K562 (cell line): ENCODE measurements around the gene ZNF276. TPM values are rescaled to one million over a fixed set of nuclear protein-coding genes. Genes with fewer than 3 reads are reported as not detected.

Source experiments
- CHD1 ChIP-seq: fragments of 200-600 bp; sonication (generic); IDR thresholded peaks from one replicate; pipeline ENCODE4 v1.6.1; 2012; ENCODE audit warnings: mild to moderate bottlenecking, moderate library complexity, low read length, inconsistent platforms
- ELF1 ChIP-seq: fragments of 200-800 bp; sonication (Bioruptor generic); IDR thresholded peaks from 2 replicates; pipeline ENCODE4 v1.6.1; 2016; ENCODE audit warnings: missing genetic modification characterization, missing compliant biosample characterization
- MTA1 ChIP-seq: fragments of 450-650 bp; IDR thresholded peaks from 2 replicates; pipeline ENCODE4 v1.6.1; 2017; ENCODE audit warnings: borderline replicate concordance
- TFAM ChIP-seq: fragments of 250-450 bp; sonication (Bioruptor Pico); conservative IDR thresholded peaks from 2 replicates; pipeline ENCODE4 v1.5.0; 2021; ENCODE audit warnings: mild to moderate bottlenecking, moderate library complexity
- ZNF384 ChIP-seq: IDR thresholded peaks from 2 replicates; pipeline ENCODE4 v1.6.1; 2012; ENCODE audit warnings: low read depth, low read length, improper control_type of control experiment
- ZNF507 ChIP-seq: conservative IDR thresholded peaks from 2 replicates; pipeline ENCODE4 v1.6.1; 2017; ENCODE audit warnings: missing genetic modification characterization, missing compliant biosample characterization
- ZNF57 ChIP-seq: fragments of 450-650 bp; formaldehyde crosslinking; IDR thresholded peaks from 2 replicates; pipeline ENCODE4 v1.4.0; 2020; ENCODE audit warnings: mild to moderate bottlenecking, moderate library complexity
- ZNF717 ChIP-seq: fragments of 250-450 bp; sonication (Bioruptor Pico); IDR thresholded peaks from 2 replicates; pipeline ENCODE4 v1.5.0; 2021
- polyA plus RNA-seq, 8 experiments: library from polyadenylated mRNA; depleted of rRNA in 4 of 8; stranded (reverse) in 5 of 8; unstranded in 3 of 8; fragments of >200 nt; fragmentation: Nextera tagmentation in 2 of 8; fragmentation: Illumina TruSeq in 1 of 8; extraction: Ambion mirVana in 2 of 8; extraction: Trizol in 1 of 8; gene quantifications; 2 replicates each; pipeline versions ENCODE4 v1.2.1 to v1.2.3, GENCODE V29; 2011 to 2014; ENCODE audit warnings: inconsistent platforms in 1 of 8, missing spikeins in 1 of 8
- total RNA-seq, 7 experiments: library from RNA; depleted of rRNA in 6 of 7; stranded (reverse); fragments of >200 nt in 6 of 7; fragmentation: Illumina TruSeq in 2 of 7; extraction: Trizol in 2 of 7; gene quantifications; 2 replicates each; pipeline versions ENCODE4 v1.2.1 to v1.2.3, GENCODE V29; 2011 to 2021; ENCODE audit warnings: low replicate concordance in 1 of 7
- TF ChIP-seq, protein P1 (sequence below): fragments of 450-650 bp; formaldehyde crosslinking; IDR thresholded peaks from 2 replicates; pipeline ENCODE4 v1.4.0; 2022; ENCODE audit warnings: missing genetic modification characterization
- TF ChIP-seq, protein P2 (sequence below): fragments of 450-650 bp; IDR thresholded peaks from 2 replicates; pipeline ENCODE4 v1.6.1; 2018; ENCODE audit not compliant: partially characterized antibody
- TF ChIP-seq, protein P3 (sequence below): fragments of 250-450 bp; sonication (Bioruptor Pico); IDR thresholded peaks from 2 replicates; pipeline ENCODE4 v1.4.0; 2020
- TF ChIP-seq, protein P4 (sequence below): fragments of 150-350 bp; IDR thresholded peaks from 2 replicates; pipeline ENCODE4 v1.6.1; 2014; ENCODE audit warnings: low read depth, mild to moderate bottlenecking, low read length, borderline replicate concordance

The ZNF276 gene
- total and polyA plus RNA-seq, 9 of the 15 experiments (the other 6 are each of a cell fraction or from before 2014, with no cell fraction given) = 0.49 to 43.9 (median 15.8) TPM

DNA sequence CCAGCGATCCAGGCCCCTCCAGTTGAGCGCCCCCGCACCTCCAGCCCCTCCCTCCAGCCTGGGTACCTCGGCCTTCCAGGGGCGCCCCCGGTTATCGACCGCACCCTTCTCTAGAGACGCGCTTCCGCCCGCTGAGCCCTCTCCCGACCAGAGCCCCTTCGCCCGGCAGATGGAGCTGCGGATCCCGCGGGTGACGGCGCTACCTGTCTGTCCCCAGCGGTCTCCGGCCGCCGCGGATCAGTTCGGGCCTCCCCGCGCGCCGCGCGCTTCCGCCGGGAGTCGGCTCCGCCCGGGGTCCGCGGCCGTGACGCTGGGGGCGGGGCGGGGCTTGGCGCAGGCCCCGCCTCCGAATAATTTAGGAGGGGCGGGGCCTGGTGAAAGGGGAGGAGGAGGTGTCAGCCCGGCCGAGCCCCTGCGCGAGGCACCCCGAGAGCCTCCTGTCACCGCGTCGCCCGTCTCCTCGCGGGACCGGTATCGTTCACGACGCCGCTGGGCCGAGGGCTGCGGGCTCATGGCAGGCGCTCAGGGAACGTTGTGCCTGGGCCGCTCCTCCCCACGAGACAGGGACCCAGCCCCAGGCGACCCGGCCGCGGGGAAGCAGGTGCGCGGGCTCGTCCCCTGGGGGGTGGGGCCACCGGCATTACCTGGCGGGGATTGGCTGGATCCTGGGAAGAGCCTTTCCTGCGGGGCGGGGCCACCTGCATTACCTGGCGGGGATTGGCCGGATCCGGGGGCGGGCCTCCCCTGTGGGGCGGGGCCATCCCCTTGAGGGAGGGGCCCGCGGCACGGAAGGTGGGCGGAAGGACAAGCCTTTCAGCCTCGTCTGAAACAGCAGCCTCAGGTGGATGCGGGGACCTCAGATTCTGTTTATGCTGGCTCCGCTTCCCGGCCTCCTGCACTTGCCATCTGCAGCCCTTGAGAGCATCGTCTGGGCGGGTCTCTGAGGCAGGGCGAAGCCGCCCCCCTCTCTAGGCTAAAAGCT lies 19.6 kb upstream of the ZNF276 start, which contains the start of gene SPATA2L (continued):
- TF ChIP-seq, protein P1, sequence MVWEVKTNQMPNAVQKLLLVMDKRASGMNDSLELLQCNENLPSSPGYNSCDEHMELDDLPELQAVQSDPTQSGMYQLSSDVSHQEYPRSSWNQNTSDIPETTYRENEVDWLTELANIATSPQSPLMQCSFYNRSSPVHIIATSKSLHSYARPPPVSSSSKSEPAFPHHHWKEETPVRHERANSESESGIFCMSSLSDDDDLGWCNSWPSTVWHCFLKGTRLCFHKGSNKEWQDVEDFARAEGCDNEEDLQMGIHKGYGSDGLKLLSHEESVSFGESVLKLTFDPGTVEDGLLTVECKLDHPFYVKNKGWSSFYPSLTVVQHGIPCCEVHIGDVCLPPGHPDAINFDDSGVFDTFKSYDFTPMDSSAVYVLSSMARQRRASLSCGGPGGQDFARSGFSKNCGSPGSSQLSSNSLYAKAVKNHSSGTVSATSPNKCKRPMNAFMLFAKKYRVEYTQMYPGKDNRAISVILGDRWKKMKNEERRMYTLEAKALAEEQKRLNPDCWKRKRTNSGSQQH = no peak
- no peak for TF ChIP-seq ZNF384
- TF ChIP-seq TFAM = no peak
- TF ChIP-seq CHD1 = no peak
- TF ChIP-seq ZNF717 (CRISPR knock-in tag) = no peak
- TF ChIP-seq MTA1 = no peak
- TF ChIP-seq, protein P2, sequence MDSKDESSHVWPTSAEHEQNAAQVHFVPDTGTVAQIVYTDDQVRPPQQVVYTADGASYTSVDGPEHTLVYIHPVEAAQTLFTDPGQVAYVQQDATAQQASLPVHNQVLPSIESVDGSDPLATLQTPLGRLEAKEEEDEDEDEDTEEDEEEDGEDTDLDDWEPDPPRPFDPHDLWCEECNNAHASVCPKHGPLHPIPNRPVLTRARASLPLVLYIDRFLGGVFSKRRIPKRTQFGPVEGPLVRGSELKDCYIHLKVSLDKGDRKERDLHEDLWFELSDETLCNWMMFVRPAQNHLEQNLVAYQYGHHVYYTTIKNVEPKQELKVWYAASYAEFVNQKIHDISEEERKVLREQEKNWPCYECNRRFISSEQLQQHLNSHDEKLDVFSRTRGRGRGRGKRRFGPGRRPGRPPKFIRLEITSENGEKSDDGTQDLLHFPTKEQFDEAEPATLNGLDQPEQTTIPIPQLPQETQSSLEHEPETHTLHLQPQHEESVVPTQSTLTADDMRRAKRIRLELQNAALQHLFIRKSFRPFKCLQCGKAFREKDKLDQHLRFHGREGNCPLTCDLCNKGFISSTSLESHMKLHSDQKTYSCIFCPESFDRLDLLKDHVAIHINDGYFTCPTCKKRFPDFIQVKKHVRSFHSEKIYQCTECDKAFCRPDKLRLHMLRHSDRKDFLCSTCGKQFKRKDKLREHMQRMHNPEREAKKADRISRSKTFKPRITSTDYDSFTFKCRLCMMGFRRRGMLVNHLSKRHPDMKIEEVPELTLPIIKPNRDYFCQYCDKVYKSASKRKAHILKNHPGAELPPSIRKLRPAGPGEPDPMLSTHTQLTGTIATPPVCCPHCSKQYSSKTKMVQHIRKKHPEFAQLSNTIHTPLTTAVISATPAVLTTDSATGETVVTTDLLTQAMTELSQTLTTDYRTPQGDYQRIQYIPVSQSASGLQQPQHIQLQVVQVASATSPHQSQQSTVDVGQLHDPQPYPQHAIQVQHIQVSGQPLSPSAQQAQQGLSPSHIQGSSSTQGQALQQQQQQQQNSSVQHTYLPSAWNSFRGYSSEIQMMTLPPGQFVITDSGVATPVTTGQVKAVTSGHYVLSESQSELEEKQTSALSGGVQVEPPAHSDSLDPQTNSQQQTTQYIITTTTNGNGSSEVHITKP = peak; percentile 20
- TF ChIP-seq ELF1 = no peak
- no peak for TF ChIP-seq ZNF507 (tag)
- no peak for TF ChIP-seq ZNF57 (CRISPR knock-in tag)
- TF ChIP-seq, protein P3, sequence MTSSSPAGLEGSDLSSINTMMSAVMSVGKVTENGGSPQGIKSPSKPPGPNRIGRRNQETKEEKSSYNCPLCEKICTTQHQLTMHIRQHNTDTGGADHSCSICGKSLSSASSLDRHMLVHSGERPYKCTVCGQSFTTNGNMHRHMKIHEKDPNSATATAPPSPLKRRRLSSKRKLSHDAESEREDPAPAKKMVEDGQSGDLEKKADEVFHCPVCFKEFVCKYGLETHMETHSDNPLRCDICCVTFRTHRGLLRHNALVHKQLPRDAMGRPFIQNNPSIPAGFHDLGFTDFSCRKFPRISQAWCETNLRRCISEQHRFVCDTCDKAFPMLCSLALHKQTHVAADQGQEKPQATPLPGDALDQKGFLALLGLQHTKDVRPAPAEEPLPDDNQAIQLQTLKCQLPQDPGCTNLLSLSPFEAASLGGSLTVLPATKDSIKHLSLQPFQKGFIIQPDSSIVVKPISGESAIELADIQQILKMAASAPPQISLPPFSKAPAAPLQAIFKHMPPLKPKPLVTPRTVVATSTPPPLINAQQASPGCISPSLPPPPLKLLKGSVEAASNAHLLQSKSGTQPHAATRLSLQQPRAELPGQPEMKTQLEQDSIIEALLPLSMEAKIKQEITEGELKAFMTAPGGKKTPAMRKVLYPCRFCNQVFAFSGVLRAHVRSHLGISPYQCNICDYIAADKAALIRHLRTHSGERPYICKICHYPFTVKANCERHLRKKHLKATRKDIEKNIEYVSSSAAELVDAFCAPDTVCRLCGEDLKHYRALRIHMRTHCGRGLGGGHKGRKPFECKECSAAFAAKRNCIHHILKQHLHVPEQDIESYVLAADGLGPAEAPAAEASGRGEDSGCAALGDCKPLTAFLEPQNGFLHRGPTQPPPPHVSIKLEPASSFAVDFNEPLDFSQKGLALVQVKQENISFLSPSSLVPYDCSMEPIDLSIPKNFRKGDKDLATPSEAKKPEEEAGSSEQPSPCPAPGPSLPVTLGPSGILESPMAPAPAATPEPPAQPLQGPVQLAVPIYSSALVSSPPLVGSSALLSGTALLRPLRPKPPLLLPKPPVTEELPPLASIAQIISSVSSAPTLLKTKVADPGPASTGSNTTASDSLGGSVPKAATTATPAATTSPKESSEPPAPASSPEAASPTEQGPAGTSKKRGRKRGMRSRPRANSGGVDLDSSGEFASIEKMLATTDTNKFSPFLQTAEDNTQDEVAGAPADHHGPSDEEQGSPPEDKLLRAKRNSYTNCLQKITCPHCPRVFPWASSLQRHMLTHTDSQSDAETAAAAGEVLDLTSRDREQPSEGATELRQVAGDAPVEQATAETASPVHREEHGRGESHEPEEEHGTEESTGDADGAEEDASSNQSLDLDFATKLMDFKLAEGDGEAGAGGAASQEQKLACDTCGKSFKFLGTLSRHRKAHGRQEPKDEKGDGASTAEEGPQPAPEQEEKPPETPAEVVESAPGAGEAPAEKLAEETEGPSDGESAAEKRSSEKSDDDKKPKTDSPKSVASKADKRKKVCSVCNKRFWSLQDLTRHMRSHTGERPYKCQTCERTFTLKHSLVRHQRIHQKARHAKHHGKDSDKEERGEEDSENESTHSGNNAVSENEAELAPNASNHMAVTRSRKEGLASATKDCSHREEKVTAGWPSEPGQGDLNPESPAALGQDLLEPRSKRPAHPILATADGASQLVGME (CRISPR knock-in tag) = no peak
- TF ChIP-seq, protein P4, sequence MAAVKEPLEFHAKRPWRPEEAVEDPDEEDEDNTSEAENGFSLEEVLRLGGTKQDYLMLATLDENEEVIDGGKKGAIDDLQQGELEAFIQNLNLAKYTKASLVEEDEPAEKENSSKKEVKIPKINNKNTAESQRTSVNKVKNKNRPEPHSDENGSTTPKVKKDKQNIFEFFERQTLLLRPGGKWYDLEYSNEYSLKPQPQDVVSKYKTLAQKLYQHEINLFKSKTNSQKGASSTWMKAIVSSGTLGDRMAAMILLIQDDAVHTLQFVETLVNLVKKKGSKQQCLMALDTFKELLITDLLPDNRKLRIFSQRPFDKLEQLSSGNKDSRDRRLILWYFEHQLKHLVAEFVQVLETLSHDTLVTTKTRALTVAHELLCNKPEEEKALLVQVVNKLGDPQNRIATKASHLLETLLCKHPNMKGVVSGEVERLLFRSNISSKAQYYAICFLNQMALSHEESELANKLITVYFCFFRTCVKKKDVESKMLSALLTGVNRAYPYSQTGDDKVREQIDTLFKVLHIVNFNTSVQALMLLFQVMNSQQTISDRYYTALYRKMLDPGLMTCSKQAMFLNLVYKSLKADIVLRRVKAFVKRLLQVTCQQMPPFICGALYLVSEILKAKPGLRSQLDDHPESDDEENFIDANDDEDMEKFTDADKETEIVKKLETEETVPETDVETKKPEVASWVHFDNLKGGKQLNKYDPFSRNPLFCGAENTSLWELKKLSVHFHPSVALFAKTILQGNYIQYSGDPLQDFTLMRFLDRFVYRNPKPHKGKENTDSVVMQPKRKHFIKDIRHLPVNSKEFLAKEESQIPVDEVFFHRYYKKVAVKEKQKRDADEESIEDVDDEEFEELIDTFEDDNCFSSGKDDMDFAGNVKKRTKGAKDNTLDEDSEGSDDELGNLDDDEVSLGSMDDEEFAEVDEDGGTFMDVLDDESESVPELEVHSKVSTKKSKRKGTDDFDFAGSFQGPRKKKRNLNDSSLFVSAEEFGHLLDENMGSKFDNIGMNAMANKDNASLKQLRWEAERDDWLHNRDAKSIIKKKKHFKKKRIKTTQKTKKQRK = no peak
